Nephron (organoid): Measurements from ENCODE around the gene FHAD1.

ENCODE experiments used
- H3K27ac Mint-ChIP-seq, 3 experiments: 2 replicates each; pipeline ENCODE4 v1.8.0; 2020; ENCODE audit warnings: mixed read lengths in 3 of 3, mild to moderate bottlenecking in 2 of 3, moderate library complexity in 1 of 3
- H3K27me3 Mint-ChIP-seq: 2 replicates; pipeline ENCODE4 v1.8.0; 2021; ENCODE audit warnings: low read depth, mild to moderate bottlenecking, moderate library complexity, mixed read lengths
- H3K36me3 Mint-ChIP-seq: 2 replicates; pipeline ENCODE4 v1.8.0; 2020; ENCODE audit warnings: low read depth, mixed read lengths
- H3K4me1 Mint-ChIP-seq: 2 replicates; pipeline ENCODE4 v1.8.0; 2020; ENCODE audit warnings: mixed read lengths
- H3K4me3 Mint-ChIP-seq, 3 experiments: 2 replicates each; pipeline ENCODE4 v1.8.0; 2020; ENCODE audit warnings: mild to moderate bottlenecking in 3 of 3, mixed read lengths in 3 of 3, moderate library complexity in 2 of 3
- H3K9me3 Mint-ChIP-seq: 2 replicates; pipeline ENCODE4 v1.8.0; 2020; ENCODE audit warnings: mixed read lengths
- TF ChIP-seq, protein P1 (sequence below), 3 experiments: fragments of 200-600 bp; sonication (generic); IDR thresholded peaks; one replicate each; pipeline ENCODE4 v1.5.0; 2021; ENCODE audit warnings: antibody characterized with exemption in 3 of 3; ENCODE audit not compliant: unreplicated experiment in 3 of 3

The FHAD1 gene

DNA sequence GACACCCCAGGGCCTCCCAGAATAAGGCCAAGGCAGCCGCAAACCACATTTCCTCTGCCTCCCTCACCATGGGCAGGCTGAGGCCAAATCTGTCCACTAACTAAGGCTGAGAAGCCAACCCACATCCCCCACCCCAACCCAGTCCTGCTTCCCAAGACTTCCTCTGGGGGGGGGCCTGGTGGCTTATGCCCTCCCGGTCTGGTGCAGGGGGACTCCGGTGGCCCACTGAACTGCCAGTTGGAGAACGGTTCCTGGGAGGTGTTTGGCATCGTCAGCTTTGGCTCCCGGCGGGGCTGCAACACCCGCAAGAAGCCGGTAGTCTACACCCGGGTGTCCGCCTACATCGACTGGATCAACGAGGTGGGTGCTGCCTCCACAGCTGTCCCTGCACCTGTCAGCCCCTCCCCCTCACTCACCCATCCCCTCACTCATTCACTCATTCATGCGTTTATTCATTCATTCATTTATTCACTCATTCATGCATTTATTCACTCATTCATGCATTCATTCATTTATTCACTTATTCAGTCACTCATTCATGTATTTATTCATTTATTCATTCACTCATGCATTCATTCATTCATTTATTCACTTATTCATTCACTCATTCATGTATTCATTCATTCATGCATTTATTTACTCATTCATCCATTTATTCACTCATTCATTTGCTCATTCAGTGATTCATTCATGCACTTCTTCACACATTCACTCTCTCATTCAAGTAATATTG lies 198.5 kb downstream of the FHAD1 start:
- peaks cover 14% of the 10 kb centered on the region for H3K4me1 Mint-ChIP-seq
- H3K4me3 Mint-ChIP-seq, result no peak overlapping the region
- H3K27ac Mint-ChIP-seq, result no peak overlapping the region
- TF ChIP-seq, protein P1, sequence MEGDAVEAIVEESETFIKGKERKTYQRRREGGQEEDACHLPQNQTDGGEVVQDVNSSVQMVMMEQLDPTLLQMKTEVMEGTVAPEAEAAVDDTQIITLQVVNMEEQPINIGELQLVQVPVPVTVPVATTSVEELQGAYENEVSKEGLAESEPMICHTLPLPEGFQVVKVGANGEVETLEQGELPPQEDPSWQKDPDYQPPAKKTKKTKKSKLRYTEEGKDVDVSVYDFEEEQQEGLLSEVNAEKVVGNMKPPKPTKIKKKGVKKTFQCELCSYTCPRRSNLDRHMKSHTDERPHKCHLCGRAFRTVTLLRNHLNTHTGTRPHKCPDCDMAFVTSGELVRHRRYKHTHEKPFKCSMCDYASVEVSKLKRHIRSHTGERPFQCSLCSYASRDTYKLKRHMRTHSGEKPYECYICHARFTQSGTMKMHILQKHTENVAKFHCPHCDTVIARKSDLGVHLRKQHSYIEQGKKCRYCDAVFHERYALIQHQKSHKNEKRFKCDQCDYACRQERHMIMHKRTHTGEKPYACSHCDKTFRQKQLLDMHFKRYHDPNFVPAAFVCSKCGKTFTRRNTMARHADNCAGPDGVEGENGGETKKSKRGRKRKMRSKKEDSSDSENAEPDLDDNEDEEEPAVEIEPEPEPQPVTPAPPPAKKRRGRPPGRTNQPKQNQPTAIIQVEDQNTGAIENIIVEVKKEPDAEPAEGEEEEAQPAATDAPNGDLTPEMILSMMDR (IDR thresholded peaks at IDR 0.05; ENCODE audit: unreplicated experiment in 3 of 3), result no peak
- peaks cover 5% of the 10 kb centered on the region for H3K9me3 Mint-ChIP-seq
- no peaks in the 10 kb centered on the region for H3K36me3 Mint-ChIP-seq
- peaks cover 8% of the 10 kb centered on the region for H3K27me3 Mint-ChIP-seq

DNA sequence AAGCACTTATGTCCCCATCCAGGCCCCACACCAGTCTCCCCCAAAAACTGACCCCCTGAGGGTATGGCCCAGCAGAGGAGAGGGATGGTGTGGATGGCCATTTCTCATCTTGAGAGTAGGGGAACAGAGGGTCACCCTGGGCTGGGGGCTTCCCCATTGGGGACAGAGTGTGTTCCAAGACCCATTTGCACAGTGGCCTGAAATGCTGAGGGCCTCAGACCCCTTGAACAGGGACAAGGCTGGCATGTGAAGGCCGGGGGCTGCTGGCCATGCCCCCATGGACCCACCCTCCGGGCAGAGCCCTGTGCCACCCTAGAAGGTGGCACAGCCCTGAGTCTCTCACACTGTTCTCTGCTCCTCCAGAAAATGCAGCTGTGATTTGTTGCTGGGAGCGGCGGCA lies 199.2 kb downstream of the FHAD1 start:
- Mint-ChIP-seq H3K27me3 (peaks cover 8% of the 10 kb centered on the region), H3K4me1 (peaks cover 14% of the 10 kb centered on the region), H3K9me3 (peaks cover 5% of the 10 kb centered on the region), H3K36me3 (no peaks in the 10 kb centered on the region), H3K27ac (no peak overlapping the region), H3K4me3 (no peak overlapping the region)
- TF ChIP-seq, protein P1 (IDR thresholded peaks at IDR 0.05; ENCODE audit: unreplicated experiment in 3 of 3), result no peak
